Panc1 (cell line): Measurements from ENCODE around the gene HK1. TPM values are rescaled to one million over a fixed set of nuclear protein-coding genes. Genes with fewer than 3 reads are reported as not detected.

Source experiments
- ATAC-seq: fragments of 200-7000 bp; cut with Tn5 transposase; 2 replicates; pipeline ENCODE4 v1.9.1; 2020; ENCODE audit warnings: mild to moderate bottlenecking, moderate library complexity
- BruUV-seq: library from RNA; stranded (reverse); fragments of 400-500 nt; replicated peaks from 2 replicates; lab custom pipeline; 2021; lab: Mats Ljungman, UMichigan
- CTCF ChIA-PET: fragments of 300-600 bp; sonication (Branson Sonifier 250); formaldehyde crosslinking; loops from one replicate; lab custom pipeline; 2022; ENCODE audit warnings: antibody characterized with exemption; lab: Charles Lee
- POLR2A ChIA-PET: fragments of 300-600 bp; sonication (Branson Sonifier 250); formaldehyde crosslinking; loops from one replicate; lab custom pipeline; 2022; ENCODE audit warnings: antibody characterized with exemption; lab: Charles Lee
- DNase-seq: peaks from one replicate; pipeline ENCODE4 v3.0.0-alpha.2; 2010; ENCODE audit warnings: low read depth, low spot score
- H3K27ac ChIP-seq: 2 replicates; pipeline ENCODE4 v1.5.1; 2011; ENCODE audit warnings: mild to moderate bottlenecking, low read length, inconsistent platforms
- H3K27me3 ChIP-seq: fragments of 200-500 bp; sonication (Bioruptor generic); 2 replicates; pipeline ENCODE4 v1.6.0; 2014; ENCODE audit warnings: low read length, inconsistent platforms; ENCODE audit not compliant: control insufficient read depth, insufficient read depth
- H3K36me3 ChIP-seq: fragments of 200-500 bp; sonication (Bioruptor generic); 2 replicates; pipeline ENCODE4 v1.5.1; 2014; ENCODE audit warnings: inconsistent platforms, mild to moderate bottlenecking, low read length, moderate library complexity; ENCODE audit not compliant: control insufficient read depth, insufficient read depth
- H3K4me1 ChIP-seq: 2 replicates; pipeline ENCODE4 v1.5.1; 2011; ENCODE audit warnings: inconsistent platforms, mild to moderate bottlenecking, low read length, moderate library complexity; ENCODE audit not compliant: control insufficient read depth, insufficient read depth
- H3K4me3 ChIP-seq, 2 experiments: 2 replicates each; pipeline ENCODE4 v1.5.1; 2011 to 2012; ENCODE audit warnings: low read depth in 2 of 2, low read length in 2 of 2, mild to moderate bottlenecking in 2 of 2, inconsistent platforms in 1 of 2, moderate library complexity in 1 of 2
- H3K9me3 ChIP-seq: fragments of 200-500 bp; sonication (Bioruptor generic); 2 replicates; pipeline ENCODE4 v1.5.1; 2014; ENCODE audit warnings: low read depth, mild to moderate bottlenecking, inconsistent platforms, low read length, moderate library complexity; ENCODE audit not compliant: control insufficient read depth, insufficient read depth
- CTCF ChIP-seq: fragments of 450-650 bp; IDR thresholded peaks from 2 replicates; pipeline ENCODE4 v1.5.1; 2017; ENCODE audit warnings: mild to moderate bottlenecking
- POLR2AphosphoS5 ChIP-seq: IDR thresholded peaks from 2 replicates; pipeline ENCODE4 v1.6.1; 2012; ENCODE audit warnings: mild to moderate bottlenecking, low read depth, low read length, moderate library complexity
- REST ChIP-seq, 2 experiments: IDR thresholded peaks; 2 replicates each; pipeline ENCODE4 v1.6.1; 2011 to 2012; ENCODE audit warnings: low read depth in 2 of 2, control low read depth in 1 of 2, low read length in 1 of 2, mild to moderate bottlenecking in 1 of 2, moderate library complexity in 1 of 2; ENCODE audit not compliant: insufficient read depth in 1 of 2
- SIN3A ChIP-seq: IDR thresholded peaks from 2 replicates; pipeline ENCODE4 v1.6.1; 2012; ENCODE audit warnings: low read depth, mild to moderate bottlenecking, low read length, moderate library complexity, borderline replicate concordance; ENCODE audit not compliant: insufficient read depth
- TCF7L2 ChIP-seq: IDR thresholded peaks from 2 replicates; pipeline ENCODE4 v1.6.1; 2011; ENCODE audit warnings: mild to moderate bottlenecking, low read depth, low read length, inconsistent platforms
- in situ Hi-C: cut with HindIII; loops from 2 replicates; pipeline ENCODE4 v1.10.0; 2016; ENCODE audit warnings: low sequenced_read_pairs, low pct_unique_long_range_greater_than_20kb
- intact Hi-C: fragments of 100-400 bp; cut with micrococcal nuclease; formaldehyde crosslinking; loops from one replicate; pipeline ENCODE4 v1.10.0; 2022; ENCODE audit not compliant: unreplicated experiment
- total RNA-seq: library from RNA; stranded (reverse); gene quantifications from one replicate; pipeline ENCODE4 v1.2.1, GENCODE V29; 2021; ENCODE audit not compliant: unreplicated experiment

Gene HK1
- total RNA-seq, 1 experiment from 2014 or later = 74.4 TPM

GRCh38 chr10:69338133-69338456 is 59.8 kb downstream of the HK1 start:
- DNase-seq (no peak), ATAC-seq (peak; percentile 35; the same call in 1 of the 2 replicates)
- H3K4me1 ChIP-seq = peaks cover 11% of the 10 kb centered on the region; the same call in 1 of the 2 replicates
- no TSS peak for BruUV-seq
- in situ Hi-C loops = no loop called here
- H3K36me3 ChIP-seq = no peaks in the 10 kb centered on the region
- intact Hi-C loops = no loop called here
- no peaks in the 10 kb centered on the region for H3K27me3 ChIP-seq
- H3K27ac ChIP-seq = no peak overlapping the region
- ChIA-PET CTCF (no interaction called here), POLR2A (no interaction called here)
- H3K4me3 ChIP-seq = no peak overlapping the region
- H3K9me3 ChIP-seq = no peaks in the 10 kb centered on the region
- TF ChIP-seq TCF7L2 (no peak), SIN3A (no peak), REST (IDR thresholded peaks at IDR 0.05; ENCODE audit: insufficient read depth in 1 of 2, low read depth in 2 of 2, low read length in 1 of 2) (no peak), POLR2AphosphoS5 (no peak), CTCF (no peak)

GRCh38 chr10:69338547-69339450 is 60.5 kb downstream of the HK1 start:
- Histone ChIP-seq H3K4me3 (no peak overlapping the region), H3K27me3 (no peaks in the 10 kb centered on the region), H3K4me1 (peaks cover 11% of the 10 kb centered on the region; the same call in 1 of the 2 replicates), H3K36me3 (no peaks in the 10 kb centered on the region), H3K27ac (no peak overlapping the region), H3K9me3 (no peaks in the 10 kb centered on the region)
- ChIA-PET POLR2A (interaction anchor here (0.7 kb wide), 1 partner anchor 15 kb away, joined by 3 read pairs; no protein-coding TSS in a partner anchor), CTCF (interaction anchor here (0.6 kb wide), 1 partner anchor 631 kb away, joined by 3 read pairs; no protein-coding TSS in a partner anchor)
- intact Hi-C loops (no loop called here), in situ Hi-C loops (no loop called here)
- 0 out of 2 replicates have a peak, but pooled peaks have one; percentile 11 for ATAC-seq
- DNase-seq = no peak
- TF ChIP-seq CTCF = no peak
- no peak for TF ChIP-seq TCF7L2
- TF ChIP-seq POLR2AphosphoS5 = no peak
- no peak for TF ChIP-seq REST (IDR thresholded peaks at IDR 0.05; ENCODE audit: insufficient read depth in 1 of 2, low read depth in 2 of 2, low read length in 1 of 2)
- TF ChIP-seq SIN3A = no peak
- no TSS peak for BruUV-seq
